VCaP (cell line): ENCODE measurements around the gene KRT72.

Experiments
- H3K27ac ChIP-seq: fragments of 450-650 bp; 2 replicates; pipeline ENCODE4 v1.5.1; 2017
- CTCF ChIP-seq: fragments of 450-650 bp; conservative IDR thresholded peaks from 2 replicates; pipeline ENCODE4 v1.5.1; 2017; ENCODE audit warnings: mild to moderate bottlenecking, moderate library complexity

KRT72 gene

DNA sequence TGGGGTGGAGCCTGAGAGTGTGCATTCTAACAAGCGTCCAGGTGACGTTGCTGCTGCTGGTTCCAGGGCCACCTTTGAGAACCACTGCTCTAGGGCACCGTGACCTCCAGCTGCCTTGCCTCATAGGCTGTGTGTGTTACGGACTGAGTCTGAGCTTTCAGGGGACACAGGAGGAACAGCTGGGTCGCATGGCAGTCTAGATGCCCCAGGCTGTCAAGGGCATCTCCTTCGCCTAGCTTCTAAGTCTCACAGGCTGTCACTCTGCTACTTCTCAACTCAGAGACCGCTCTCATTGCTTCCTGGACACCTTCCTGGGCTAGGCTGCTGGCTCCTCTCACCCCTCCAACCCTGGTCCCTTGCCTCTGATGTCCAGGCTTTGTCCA, 16.1 kb upstream of the KRT72 start:
- TF ChIP-seq CTCF = no peak
- no peak overlapping the region for H3K27ac ChIP-seq

GRCh38 chr12:52616680-52617402, 15.6 kb upstream of the KRT72 start:
- no peak for TF ChIP-seq CTCF
- H3K27ac ChIP-seq = no peak overlapping the region

DNA sequence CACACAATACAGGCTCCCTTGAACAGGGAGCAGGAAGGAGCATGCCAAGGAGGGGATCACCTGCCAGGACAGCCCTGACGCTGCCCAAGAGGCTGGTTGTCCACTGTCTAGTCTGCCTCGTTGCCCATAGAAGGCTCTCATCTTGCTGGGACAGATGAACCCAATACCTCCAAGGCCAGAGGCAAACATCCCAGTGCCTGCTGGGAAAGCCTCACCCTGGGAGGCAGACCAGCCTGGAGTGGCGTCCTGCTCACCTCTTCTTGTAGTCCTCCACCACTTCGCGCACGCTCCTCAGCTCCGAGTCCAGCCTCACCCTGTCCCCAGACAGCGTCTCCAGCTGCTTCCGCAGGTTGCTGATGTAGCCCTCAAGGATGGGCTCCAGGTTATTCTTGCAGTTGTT, 14.6 kb upstream of the KRT72 start:
- no peak for TF ChIP-seq CTCF

GRCh38 chr12:52615208-52615868, 14.1 kb upstream of the KRT72 start:
- H3K27ac ChIP-seq = no peak overlapping the region
- no peak for TF ChIP-seq CTCF

More for the DNA sequence above, 14.6 kb upstream of the KRT72 start:
- no peak overlapping the region for H3K27ac ChIP-seq

GRCh38 chr12:52614381-52615207, 13.3 kb upstream of the KRT72 start:
- no peak for TF ChIP-seq CTCF
- H3K27ac ChIP-seq = no peak overlapping the region

- TF ChIP-seq CTCF = no peak
- no peak overlapping the region; the same call in 1 of the 2 replicates for H3K27ac ChIP-seq
Observed at GRCh38 chr12:52613384-52614030, 12.2 kb upstream of the KRT72 start.
